ENCODE data around the gene ZKSCAN1.
"Not testable (repeated sequence)": the region's sequence is repeated elsewhere in the genome, so short reads cannot be mapped to it uniquely, and the experiment has no call there.

Gene ZKSCAN1

GRCh38 chr7:100015232-100016214, at the start of gene ZKSCAN1:
TSS of gene ZKSCAN1 (plus strand) at chr7:100015596. CDS start at chr7:100023507, 7,911 bp downstream.
- CTCF ChIA-PET = interaction anchor here (1.3 kb wide), 1 partner anchor 24 kb away, joined by 3 read pairs; no protein-coding TSS in a partner anchor
- DNase-seq (ENCODE audit: extremely low spot score) = peak; percentile 96
- POLR2A ChIA-PET = interaction anchor here (0.6 to 1.3 kb wide), 19 partner anchors 9 to 614 kb away, joined by 3 to 7 read pairs (median 3); partner anchors contain the start of genes GJC3, MBLAC1, TRIM4 and ZKSCAN5
- TF ChIP-seq L3MBTL2 (conservative IDR thresholded peaks at IDR 0.05) (peak; percentile 40; the same call in 1 of the 2 replicates), ELF4 (IDR thresholded peaks at IDR 0.05) (peak; percentile 93), HDGF (IDR thresholded peaks at IDR 0.05; ENCODE audit: borderline replicate concordance) (no peak)

GRCh38 chr7:99969298-99969697, 46.1 kb upstream of the ZKSCAN1 start:
- no peak for TF ChIP-seq ELF4 (IDR thresholded peaks at IDR 0.05)
- TF ChIP-seq PKNOX1 (IDR thresholded peaks at IDR 0.05) = no peak
- TF ChIP-seq ARNT (IDR thresholded peaks at IDR 0.05) = no peak
- TF ChIP-seq SP1 (IDR thresholded peaks at IDR 0.05) = no peak
- no peak for TF ChIP-seq L3MBTL2 (conservative IDR thresholded peaks at IDR 0.05)
- TF ChIP-seq SUZ12 (IDR thresholded peaks at IDR 0.05) = no peak
- no peak for TF ChIP-seq ZNF384 (IDR thresholded peaks at IDR 0.05)
- TF ChIP-seq NFRKB (IDR thresholded peaks at IDR 0.05) = no peak
- TF ChIP-seq FOXM1 (IDR thresholded peaks at IDR 0.05; ENCODE audit: borderline replicate concordance) = no peak
- no peak for TF ChIP-seq TARDBP (IDR thresholded peaks at IDR 0.05)
- no peak for TF ChIP-seq BHLHE40 (IDR thresholded peaks at IDR 0.05; ENCODE audit: borderline replicate concordance)
- TF ChIP-seq FOXA1 (IDR thresholded peaks at IDR 0.05) = no peak
- no peak for TF ChIP-seq HDGF (IDR thresholded peaks at IDR 0.05; ENCODE audit: borderline replicate concordance)
- no peak for TF ChIP-seq CTBP1 (IDR thresholded peaks at IDR 0.05; ENCODE audit: borderline replicate concordance)
- TF ChIP-seq LEF1 (IDR thresholded peaks at IDR 0.05; ENCODE audit: borderline replicate concordance) = no peak
- TF ChIP-seq FOXK2 (IDR thresholded peaks at IDR 0.05) = no peak
- DNase-seq (ENCODE audit: extremely low spot score) = no peak
- ChIA-PET POLR2A (no interaction called here), CTCF (interaction anchor here (0.7 kb wide), 1 partner anchor 233 kb away, joined by 3 read pairs; no protein-coding TSS in a partner anchor)

GRCh38 chr7:99969813-99970212, 45.6 kb upstream of the ZKSCAN1 start:
- DNase-seq (ENCODE audit: extremely low spot score); CTCF ChIA-PET: not testable (repeated sequence)

GRCh38 chr7:99971242-99971641, 44.2 kb upstream of the ZKSCAN1 start:
- no peak for DNase-seq (ENCODE audit: extremely low spot score)
- POLR2A ChIA-PET = no interaction called here
- CTCF ChIA-PET = no interaction called here
- TF ChIP-seq NFRKB (IDR thresholded peaks at IDR 0.05) = no peak
- no peak for TF ChIP-seq ZNF384 (IDR thresholded peaks at IDR 0.05)
- TF ChIP-seq FOXK2 (IDR thresholded peaks at IDR 0.05) = no peak
- TF ChIP-seq CTBP1 (IDR thresholded peaks at IDR 0.05; ENCODE audit: borderline replicate concordance) = no peak
- no peak for TF ChIP-seq ARNT (IDR thresholded peaks at IDR 0.05)
- no peak for TF ChIP-seq FOXM1 (IDR thresholded peaks at IDR 0.05; ENCODE audit: borderline replicate concordance)
- TF ChIP-seq SUZ12 (IDR thresholded peaks at IDR 0.05) = no peak
- no peak for TF ChIP-seq BHLHE40 (IDR thresholded peaks at IDR 0.05; ENCODE audit: borderline replicate concordance)

More at GRCh38 chr7:99969813-99970212, 45.6 kb upstream of the ZKSCAN1 start:
- POLR2A ChIA-PET = not testable (repeated sequence)

- CTCF ChIA-PET; DNase-seq (ENCODE audit: extremely low spot score); POLR2A ChIA-PET: not testable (repeated sequence)
Measured at GRCh38 chr7:99973817-99974216, 41.6 kb upstream of the ZKSCAN1 start.

- ChIA-PET POLR2A (no interaction called here), CTCF (no interaction called here)
- DNase-seq (ENCODE audit: extremely low spot score) = no peak
- TF ChIP-seq SP1 (IDR thresholded peaks at IDR 0.05) = no peak
- no peak for TF ChIP-seq L3MBTL2 (conservative IDR thresholded peaks at IDR 0.05)
Measured at GRCh38 chr7:99974681-99975080, 40.7 kb upstream of the ZKSCAN1 start.

- DNase-seq (ENCODE audit: extremely low spot score) = no peak
- ChIA-PET POLR2A (no interaction called here), CTCF (interaction anchor here (1.1 kb wide), 1 partner anchor 14 kb away, joined by 4 read pairs; no protein-coding TSS in a partner anchor)
- TF ChIP-seq ZNF384 (IDR thresholded peaks at IDR 0.05) (no peak), ELF4 (IDR thresholded peaks at IDR 0.05) (no peak), NFRKB (IDR thresholded peaks at IDR 0.05) (no peak), FOXM1 (IDR thresholded peaks at IDR 0.05; ENCODE audit: borderline replicate concordance) (no peak), LEF1 (IDR thresholded peaks at IDR 0.05; ENCODE audit: borderline replicate concordance) (no peak), FOXK2 (IDR thresholded peaks at IDR 0.05) (no peak), L3MBTL2 (conservative IDR thresholded peaks at IDR 0.05) (no peak), FOXA1 (IDR thresholded peaks at IDR 0.05) (no peak), SP1 (IDR thresholded peaks at IDR 0.05) (no peak), ARNT (IDR thresholded peaks at IDR 0.05) (no peak), BHLHE40 (IDR thresholded peaks at IDR 0.05; ENCODE audit: borderline replicate concordance) (no peak), HDGF (IDR thresholded peaks at IDR 0.05; ENCODE audit: borderline replicate concordance) (no peak), SUZ12 (IDR thresholded peaks at IDR 0.05) (no peak), CTBP1 (IDR thresholded peaks at IDR 0.05; ENCODE audit: borderline replicate concordance) (no peak), PKNOX1 (IDR thresholded peaks at IDR 0.05) (no peak)
Measured at GRCh38 chr7:99975782-99976521, 39.4 kb upstream of the ZKSCAN1 start, which contains the start of gene AZGP1. TSS of gene AZGP1 (minus strand) at chr7:99976031. CDS start at chr7:99976020, 11 bp downstream.
